Measurements from ENCODE around the gene TERF2IP.

GRCh38 chr16:75621170-75621477 lies 26.4 kb upstream of the TERF2IP start:
- TF ChIP-seq CTCF (IDR thresholded peaks at IDR 0.05; ENCODE audit: poor library complexity, severe bottlenecking) = peak; percentile 67
- no peak for TF ChIP-seq POLR2AphosphoS5 (IDR thresholded peaks at IDR 0.05)
- TF ChIP-seq SMC3 (conservative IDR thresholded peaks at IDR 0.05; ENCODE audit: poor library complexity) = peak; percentile 59
- no peak for TF ChIP-seq REST (IDR thresholded peaks at IDR 0.05; ENCODE audit: borderline replicate concordance)

Data from neural cell (in vitro differentiated cells).